ENCODE data around the gene LMBR1L.

The LMBR1L gene

GRCh38 chr12:49059045-49059298, 51.7 kb downstream of the LMBR1L start:
- Mint-ChIP-seq H3K36me3 (ENCODE audit: low read depth) (peaks cover 52% of the 10 kb centered on the region), H3K4me3 (peak overlapping the region; percentile 95), H3K27me3 (no peaks in the 10 kb centered on the region), H3K27ac (peak overlapping the region; percentile 98), H3K9me3 (no peaks in the 10 kb centered on the region), H3K4me1 (ENCODE audit: low read depth) (peaks cover 59% of the 10 kb centered on the region)
- intact Hi-C loops (cut with micrococcal nuclease), result no loop called here

- Mint-ChIP-seq H3K4me1 (ENCODE audit: low read depth) (peaks cover 55% of the 10 kb centered on the region), H3K27ac (peak overlapping the region; percentile 98), H3K27me3 (no peaks in the 10 kb centered on the region), H3K4me3 (peak overlapping the region; percentile 95), H3K36me3 (ENCODE audit: low read depth) (peaks cover 57% of the 10 kb centered on the region), H3K9me3 (no peaks in the 10 kb centered on the region)
- intact Hi-C loops (cut with micrococcal nuclease), result no loop called here
Observed at GRCh38 chr12:49058366-49059044, 52.1 kb downstream of the LMBR1L start.

- Mint-ChIP-seq H3K36me3 (ENCODE audit: low read depth) (peaks cover 63% of the 10 kb centered on the region), H3K27ac (peak overlapping the region; percentile 98), H3K4me3 (peak overlapping the region; percentile 95), H3K27me3 (no peaks in the 10 kb centered on the region), H3K4me1 (ENCODE audit: low read depth) (peaks cover 55% of the 10 kb centered on the region), H3K9me3 (no peaks in the 10 kb centered on the region)
- intact Hi-C loops (cut with micrococcal nuclease), result loop anchor here (2.0 kb wide), 1 partner anchor 39 kb away; the partner anchor contains the start of gene PRKAG1
Observed at GRCh38 chr12:49057888-49058287, 52.8 kb downstream of the LMBR1L start.

GRCh38 chr12:49055978-49056754, 54.5 kb downstream of the LMBR1L start:
- Mint-ChIP-seq H3K4me3 (peak overlapping the region; percentile 95), H3K9me3 (no peaks in the 10 kb centered on the region), H3K36me3 (ENCODE audit: low read depth) (peaks cover 81% of the 10 kb centered on the region), H3K27ac (peak overlapping the region; percentile 98), H3K4me1 (ENCODE audit: low read depth) (peaks cover 50% of the 10 kb centered on the region), H3K27me3 (no peaks in the 10 kb centered on the region)
- intact Hi-C loops (cut with micrococcal nuclease), result loop anchor here (2.0 kb wide), 1 partner anchor 37 kb away; the partner anchor contains the start of gene PRKAG1

GRCh38 chr12:49055092-49055491, 55.6 kb downstream of the LMBR1L start:
- intact Hi-C loops (cut with micrococcal nuclease), result no loop called here
- Mint-ChIP-seq H3K4me1 (ENCODE audit: low read depth) (peaks cover 48% of the 10 kb centered on the region), H3K27me3 (no peaks in the 10 kb centered on the region), H3K27ac (peak overlapping the region; percentile 8), H3K9me3 (no peaks in the 10 kb centered on the region), H3K4me3 (no peak overlapping the region), H3K36me3 (ENCODE audit: low read depth) (peaks cover 85% of the 10 kb centered on the region)

GRCh38 chr12:49054524-49054923, 56.1 kb downstream of the LMBR1L start:
- H3K27me3 Mint-ChIP-seq, result no peaks in the 10 kb centered on the region
- H3K36me3 Mint-ChIP-seq (ENCODE audit: low read depth), result peaks cover 88% of the 10 kb centered on the region
- H3K9me3 Mint-ChIP-seq, result no peaks in the 10 kb centered on the region
- H3K4me3 Mint-ChIP-seq, result no peak overlapping the region
- peaks cover 48% of the 10 kb centered on the region for H3K4me1 Mint-ChIP-seq (ENCODE audit: low read depth)
- intact Hi-C loops (cut with micrococcal nuclease), result no loop called here
- peak overlapping the region; percentile 8 for H3K27ac Mint-ChIP-seq

- H3K9me3 Mint-ChIP-seq, result no peaks in the 10 kb centered on the region
- intact Hi-C loops (cut with micrococcal nuclease), result no loop called here
- H3K27me3 Mint-ChIP-seq, result no peaks in the 10 kb centered on the region
- peaks cover 88% of the 10 kb centered on the region for H3K36me3 Mint-ChIP-seq (ENCODE audit: low read depth)
- H3K27ac Mint-ChIP-seq, result peak overlapping the region; percentile 8
- peaks cover 46% of the 10 kb centered on the region for H3K4me1 Mint-ChIP-seq (ENCODE audit: low read depth)
- no peak overlapping the region for H3K4me3 Mint-ChIP-seq
Observed at GRCh38 chr12:49054096-49054495, 56.6 kb downstream of the LMBR1L start.

- peaks cover 32% of the 10 kb centered on the region for H3K4me1 Mint-ChIP-seq (ENCODE audit: low read depth)
- H3K9me3 Mint-ChIP-seq, result no peaks in the 10 kb centered on the region
- H3K4me3 Mint-ChIP-seq, result no peak overlapping the region
- intact Hi-C loops (cut with micrococcal nuclease), result no loop called here
- peaks cover 89% of the 10 kb centered on the region for H3K36me3 Mint-ChIP-seq (ENCODE audit: low read depth)
- H3K27ac Mint-ChIP-seq, result no peak overlapping the region
- H3K27me3 Mint-ChIP-seq, result no peaks in the 10 kb centered on the region
Observed at GRCh38 chr12:49052451-49053208, 58.0 kb downstream of the LMBR1L start.

GRCh38 chr12:49051777-49052438, 58.7 kb downstream of the LMBR1L start:
- H3K9me3 Mint-ChIP-seq, result no peaks in the 10 kb centered on the region
- H3K27ac Mint-ChIP-seq, result no peak overlapping the region
- no peak overlapping the region for H3K4me3 Mint-ChIP-seq
- peaks cover 25% of the 10 kb centered on the region for H3K4me1 Mint-ChIP-seq (ENCODE audit: low read depth)
- H3K27me3 Mint-ChIP-seq, result no peaks in the 10 kb centered on the region
- H3K36me3 Mint-ChIP-seq (ENCODE audit: low read depth), result peaks cover 96% of the 10 kb centered on the region
- intact Hi-C loops (cut with micrococcal nuclease), result no loop called here

GRCh38 chr12:49051373-49051764, 59.3 kb downstream of the LMBR1L start:
- H3K4me3 Mint-ChIP-seq, result no peak overlapping the region
- no peak overlapping the region for H3K27ac Mint-ChIP-seq
- H3K36me3 Mint-ChIP-seq (ENCODE audit: low read depth), result peaks cover 100% of the 10 kb centered on the region
- no peaks in the 10 kb centered on the region for H3K9me3 Mint-ChIP-seq
- no peaks in the 10 kb centered on the region for H3K27me3 Mint-ChIP-seq
- intact Hi-C loops (cut with micrococcal nuclease), result no loop called here
- peaks cover 19% of the 10 kb centered on the region for H3K4me1 Mint-ChIP-seq (ENCODE audit: low read depth)

GRCh38 chr12:49050507-49051372, 59.9 kb downstream of the LMBR1L start:
- Mint-ChIP-seq H3K27me3 (no peaks in the 10 kb centered on the region), H3K4me1 (ENCODE audit: low read depth) (peaks cover 13% of the 10 kb centered on the region), H3K4me3 (no peak overlapping the region), H3K9me3 (no peaks in the 10 kb centered on the region), H3K27ac (peak overlapping the region; percentile 24), H3K36me3 (ENCODE audit: low read depth) (peaks cover 100% of the 10 kb centered on the region)
- intact Hi-C loops (cut with micrococcal nuclease), result no loop called here

GRCh38 chr12:49049566-49050224, 61.0 kb downstream of the LMBR1L start:
- peaks cover 100% of the 10 kb centered on the region for H3K36me3 Mint-ChIP-seq (ENCODE audit: low read depth)
- H3K9me3 Mint-ChIP-seq, result no peaks in the 10 kb centered on the region
- H3K27me3 Mint-ChIP-seq, result no peaks in the 10 kb centered on the region
- no peak overlapping the region for H3K4me3 Mint-ChIP-seq
- intact Hi-C loops (cut with micrococcal nuclease), result no loop called here
- H3K27ac Mint-ChIP-seq, result peak overlapping the region; percentile 24
- peaks cover 3% of the 10 kb centered on the region for H3K4me1 Mint-ChIP-seq (ENCODE audit: low read depth)

GRCh38 chr12:49048953-49049352, 61.7 kb downstream of the LMBR1L start:
- no peak overlapping the region for H3K27ac Mint-ChIP-seq
- H3K9me3 Mint-ChIP-seq, result no peaks in the 10 kb centered on the region
- peaks cover 100% of the 10 kb centered on the region for H3K36me3 Mint-ChIP-seq (ENCODE audit: low read depth)
- no peaks in the 10 kb centered on the region for H3K27me3 Mint-ChIP-seq
- intact Hi-C loops (cut with micrococcal nuclease), result no loop called here
- no peak overlapping the region for H3K4me3 Mint-ChIP-seq
- no peaks in the 10 kb centered on the region for H3K4me1 Mint-ChIP-seq (ENCODE audit: low read depth)

Measured in dendritic cell treated with granulocyte-macrophage colony-stimulating factor and Interleukin-4, amounts not matched to agents 40 ng/mL and 50 ng/mL, for 4 days (primary cell).